Retinal pigment epithelial cell (primary cell): ENCODE results near the gene FSIP2.

ENCODE experiments used
- DNase-seq: peaks from one replicate; pipeline ENCODE4 v3.0.0-alpha.2; 2010; ENCODE audit warnings: low read depth
- H3K4me3 ChIP-seq: 2 replicates; pipeline ENCODE4 v1.5.1; 2011; ENCODE audit warnings: mild to moderate bottlenecking, low read length, control low read depth, moderate library complexity
- TF ChIP-seq, protein P1 (sequence below): conservative IDR thresholded peaks from 2 replicates; pipeline ENCODE4 v1.5.1; 2011; ENCODE audit warnings: low read depth, low read length, control low read depth, inconsistent platforms

The FSIP2 gene

GRCh38 chr2:185745864-185746859 is 7.6 kb downstream of the FSIP2 start:
- DNase-seq, result no peak
- TF ChIP-seq, protein P1, sequence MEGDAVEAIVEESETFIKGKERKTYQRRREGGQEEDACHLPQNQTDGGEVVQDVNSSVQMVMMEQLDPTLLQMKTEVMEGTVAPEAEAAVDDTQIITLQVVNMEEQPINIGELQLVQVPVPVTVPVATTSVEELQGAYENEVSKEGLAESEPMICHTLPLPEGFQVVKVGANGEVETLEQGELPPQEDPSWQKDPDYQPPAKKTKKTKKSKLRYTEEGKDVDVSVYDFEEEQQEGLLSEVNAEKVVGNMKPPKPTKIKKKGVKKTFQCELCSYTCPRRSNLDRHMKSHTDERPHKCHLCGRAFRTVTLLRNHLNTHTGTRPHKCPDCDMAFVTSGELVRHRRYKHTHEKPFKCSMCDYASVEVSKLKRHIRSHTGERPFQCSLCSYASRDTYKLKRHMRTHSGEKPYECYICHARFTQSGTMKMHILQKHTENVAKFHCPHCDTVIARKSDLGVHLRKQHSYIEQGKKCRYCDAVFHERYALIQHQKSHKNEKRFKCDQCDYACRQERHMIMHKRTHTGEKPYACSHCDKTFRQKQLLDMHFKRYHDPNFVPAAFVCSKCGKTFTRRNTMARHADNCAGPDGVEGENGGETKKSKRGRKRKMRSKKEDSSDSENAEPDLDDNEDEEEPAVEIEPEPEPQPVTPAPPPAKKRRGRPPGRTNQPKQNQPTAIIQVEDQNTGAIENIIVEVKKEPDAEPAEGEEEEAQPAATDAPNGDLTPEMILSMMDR, result no peak

GRCh38 chr2:185757356-185757755 is 18.8 kb downstream of the FSIP2 start:
- H3K4me3 ChIP-seq, result no peak overlapping the region
- DNase-seq, result no peak
- TF ChIP-seq, protein P1, result no peak

More at GRCh38 chr2:185745864-185746859, 7.6 kb downstream of the FSIP2 start:
- H3K4me3 ChIP-seq, result no peak overlapping the region

DNA sequence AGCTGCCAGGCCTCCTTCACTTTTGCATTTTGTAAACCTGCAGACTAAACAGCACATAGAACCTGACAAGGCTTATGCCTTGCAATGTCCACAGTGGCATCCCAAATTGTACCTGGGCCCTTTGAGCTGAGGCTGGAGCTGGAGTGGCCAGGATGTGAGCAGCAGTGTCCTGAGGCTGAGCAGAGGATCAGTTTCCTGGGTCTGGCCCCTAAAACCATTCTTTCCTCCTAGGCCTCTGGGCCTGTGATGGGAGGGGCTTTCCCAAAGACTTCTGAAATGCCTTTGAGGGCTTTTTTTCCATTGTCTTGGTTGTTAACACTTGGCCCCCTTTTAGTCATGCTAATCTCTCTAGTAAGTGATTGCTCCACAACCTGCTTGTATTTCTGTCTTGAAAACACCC is 32.8 kb downstream of the FSIP2 start:
- H3K4me3 ChIP-seq, result no peak overlapping the region
- TF ChIP-seq, protein P1, result no peak
- no peak for DNase-seq

- TF ChIP-seq, protein P1, result no peak
- H3K4me3 ChIP-seq, result no peak overlapping the region
- DNase-seq, result no peak
These were observed 42.3 kb downstream of the FSIP2 start for GRCh38 chr2:185780890-185781289.

DNA sequence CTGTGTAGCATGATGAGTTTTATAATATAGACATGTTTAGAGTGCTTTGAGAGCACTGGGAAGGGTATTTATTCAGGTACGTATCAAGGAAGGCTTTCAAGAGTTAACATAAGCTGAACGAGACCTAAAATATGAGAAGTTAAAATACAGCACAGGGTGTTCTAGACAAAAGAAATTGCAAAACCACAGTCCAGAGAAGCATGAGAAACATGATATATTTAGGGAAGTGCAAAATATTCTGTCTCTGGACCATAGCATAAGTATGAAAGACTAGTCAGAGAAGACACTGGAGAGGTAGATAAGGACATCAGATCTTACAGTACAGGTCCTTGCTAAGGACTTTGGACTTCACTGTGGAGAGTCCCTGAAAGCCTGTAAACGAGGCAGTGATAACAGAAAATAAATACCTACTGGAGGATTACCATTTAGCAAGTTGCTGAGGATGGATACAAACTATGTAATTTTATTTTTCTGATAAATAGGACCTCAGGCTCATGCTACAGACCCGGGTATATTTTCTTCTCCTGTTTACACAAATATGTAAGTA is 43.7 kb downstream of the FSIP2 start:
- DNase-seq, result no peak
- H3K4me3 ChIP-seq, result no peak overlapping the region
- TF ChIP-seq, protein P1, result no peak

DNA sequence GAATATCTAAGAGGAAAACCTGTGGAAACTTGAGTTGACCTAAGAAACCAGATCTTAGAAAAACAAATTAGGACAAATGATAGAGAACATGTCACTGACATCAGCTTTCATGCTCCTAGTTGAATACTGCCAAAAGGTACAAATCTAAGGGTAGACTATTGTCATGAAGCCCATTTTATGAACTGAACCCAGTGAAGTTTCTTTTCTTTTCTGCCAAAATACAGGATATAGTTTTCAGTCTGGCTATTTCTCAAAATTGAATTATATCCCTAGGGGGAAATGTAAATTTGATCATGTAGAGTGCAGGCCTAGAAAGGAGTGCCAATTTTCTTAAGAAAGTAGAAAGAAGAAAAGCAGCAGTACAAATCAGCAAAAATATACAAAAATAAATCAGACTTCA is 46.6 kb downstream of the FSIP2 start:
- TF ChIP-seq, protein P1, result no peak
- H3K4me3 ChIP-seq, result no peak overlapping the region
- no peak for DNase-seq
